HAP-1 (cell line): ENCODE data around the gene KCNA3.
"Not testable (repeated sequence)": the region's sequence is repeated elsewhere in the genome, so short reads cannot be mapped to it uniquely, and the experiment has no call there.

Experiments used
- DNase-seq, 2 experiments: peaks; one replicate each; pipeline ENCODE4 v3.0.0-alpha.2; 2016 to 2020; ENCODE audit warnings: low spot score in 2 of 2
- H3K27me3 ChIP-seq: fragments of 250-450 bp; sonication (Bioruptor Pico); 2 replicates; pipeline ENCODE4 v1.5.1; 2020; ENCODE audit warnings: low read depth, mild to moderate bottlenecking, moderate library complexity
- H3K36me3 ChIP-seq: fragments of 250-450 bp; sonication (Bioruptor Pico); replicated peaks from 2 replicates; pipeline ENCODE4 v1.5.1; 2020; ENCODE audit warnings: mild to moderate bottlenecking
- H3K4me1 ChIP-seq: fragments of 250-450 bp; sonication (Bioruptor Pico); 2 replicates; pipeline ENCODE4 v1.5.1; 2020; ENCODE audit warnings: mild to moderate bottlenecking
- H3K4me3 ChIP-seq: fragments of 250-450 bp; sonication (Bioruptor Pico); 2 replicates; pipeline ENCODE4 v1.5.1; 2020; ENCODE audit warnings: mild to moderate bottlenecking, moderate library complexity
- H3K9me3 ChIP-seq: fragments of 250-450 bp; sonication (Bioruptor Pico); 2 replicates; pipeline ENCODE4 v1.5.1; 2020; ENCODE audit warnings: mild to moderate bottlenecking, moderate library complexity
- in situ Hi-C: fragments of 300-500 bp; cut with MboI; formaldehyde crosslinking; loops from 3 replicates; pipeline ENCODE4 v1.14.3; 2020; ENCODE audit warnings: low sequenced_read_pairs, inconsistent platforms, mixed read lengths

Gene KCNA3

GRCh38 chr1:110673197-110673701 lies 1.5 kb downstream of the KCNA3 start:
- in situ Hi-C loops, result no loop called here
- no peak for DNase-seq
- H3K4me3 ChIP-seq, result no peak overlapping the region
- no peaks in the 10 kb centered on the region for H3K9me3 ChIP-seq
- H3K27me3 ChIP-seq, result peaks cover 34% of the 10 kb centered on the region
- no peaks in the 10 kb centered on the region for H3K36me3 ChIP-seq
- H3K4me1 ChIP-seq, result no peaks in the 10 kb centered on the region

- Histone ChIP-seq H3K9me3 (no peaks in the 10 kb centered on the region), H3K4me1 (no peaks in the 10 kb centered on the region), H3K4me3 (no peak overlapping the region), H3K27me3 (peaks cover 31% of the 10 kb centered on the region), H3K36me3 (no peaks in the 10 kb centered on the region)
- no peak for DNase-seq
- in situ Hi-C loops, result no loop called here
These were observed 2.0 kb downstream of the KCNA3 start for GRCh38 chr1:110672753-110673108.

- no peaks in the 10 kb centered on the region for H3K36me3 ChIP-seq
- DNase-seq, result no peak
- H3K27me3 ChIP-seq, result peaks cover 28% of the 10 kb centered on the region
- in situ Hi-C loops, result no loop called here
- H3K4me3 ChIP-seq, result no peak overlapping the region
- no peaks in the 10 kb centered on the region for H3K4me1 ChIP-seq
- H3K9me3 ChIP-seq, result no peaks in the 10 kb centered on the region
These were observed 2.6 kb downstream of the KCNA3 start for GRCh38 chr1:110672001-110672752.

GRCh38 chr1:110671361-110671760 lies 3.4 kb downstream of the KCNA3 start:
- Histone ChIP-seq H3K4me1 (no peaks in the 10 kb centered on the region), H3K36me3 (no peaks in the 10 kb centered on the region), H3K27me3 (peaks cover 23% of the 10 kb centered on the region), H3K9me3 (no peaks in the 10 kb centered on the region), H3K4me3 (no peak overlapping the region)
- in situ Hi-C loops, result no loop called here
- DNase-seq, result no peak

GRCh38 chr1:110668549-110668948 lies 6.2 kb downstream of the KCNA3 start:
- no peak overlapping the region for H3K4me3 ChIP-seq
- in situ Hi-C loops, result no loop called here
- peaks cover 18% of the 10 kb centered on the region for H3K27me3 ChIP-seq
- no peaks in the 10 kb centered on the region for H3K4me1 ChIP-seq
- DNase-seq, result no peak
- no peaks in the 10 kb centered on the region for H3K9me3 ChIP-seq
- no peaks in the 10 kb centered on the region for H3K36me3 ChIP-seq

GRCh38 chr1:110667776-110668175 lies 7.0 kb downstream of the KCNA3 start:
- H3K36me3 ChIP-seq, result no peaks in the 10 kb centered on the region
- peaks cover 19% of the 10 kb centered on the region for H3K27me3 ChIP-seq
- H3K4me3 ChIP-seq, result no peak overlapping the region
- no peaks in the 10 kb centered on the region for H3K9me3 ChIP-seq
- H3K4me1 ChIP-seq, result no peaks in the 10 kb centered on the region
- in situ Hi-C loops, result no loop called here
- no peak for DNase-seq

- no peaks in the 10 kb centered on the region for H3K9me3 ChIP-seq
- no peaks in the 10 kb centered on the region for H3K4me1 ChIP-seq
- H3K36me3 ChIP-seq, result no peaks in the 10 kb centered on the region
- H3K27me3 ChIP-seq, result peaks cover 4% of the 10 kb centered on the region
- DNase-seq, result no peak
- H3K4me3 ChIP-seq, result no peak overlapping the region
- in situ Hi-C loops, result no loop called here
These were observed 11.5 kb downstream of the KCNA3 start for GRCh38 chr1:110663241-110663640.

GRCh38 chr1:110659559-110659958 lies 15.2 kb downstream of the KCNA3 start:
- H3K4me3 ChIP-seq, in situ Hi-C loops, H3K4me1 ChIP-seq, H3K9me3 ChIP-seq, DNase-seq, H3K36me3 ChIP-seq: not testable (repeated sequence)
- H3K27me3 ChIP-seq, result peaks cover 12% of the 10 kb centered on the region

- Histone ChIP-seq H3K27me3 (peaks cover 12% of the 10 kb centered on the region), H3K36me3 (no peaks in the 10 kb centered on the region), H3K9me3 (no peaks in the 10 kb centered on the region), H3K4me3 (no peak overlapping the region), H3K4me1 (no peaks in the 10 kb centered on the region)
- in situ Hi-C loops, result no loop called here
- no peak for DNase-seq
These were observed 17.4 kb downstream of the KCNA3 start for GRCh38 chr1:110657351-110657750.

GRCh38 chr1:110650609-110651008 lies 24.1 kb downstream of the KCNA3 start:
- in situ Hi-C loops, result no loop called here
- peaks cover 22% of the 10 kb centered on the region for H3K27me3 ChIP-seq
- H3K4me3 ChIP-seq, result no peak overlapping the region
- no peaks in the 10 kb centered on the region for H3K4me1 ChIP-seq
- no peaks in the 10 kb centered on the region for H3K9me3 ChIP-seq
- no peaks in the 10 kb centered on the region for H3K36me3 ChIP-seq
- DNase-seq, result no peak

- Histone ChIP-seq H3K9me3 (no peaks in the 10 kb centered on the region), H3K4me3 (no peak overlapping the region), H3K4me1 (no peaks in the 10 kb centered on the region), H3K27me3 (peaks cover 18% of the 10 kb centered on the region), H3K36me3 (no peaks in the 10 kb centered on the region)
- in situ Hi-C loops, result no loop called here
- DNase-seq, result no peak
These were observed 26.3 kb downstream of the KCNA3 start for GRCh38 chr1:110648417-110648816.

- Histone ChIP-seq H3K4me1 (no peaks in the 10 kb centered on the region), H3K36me3 (no peaks in the 10 kb centered on the region)
These were observed 27.4 kb downstream of the KCNA3 start for GRCh38 chr1:110647254-110647891.

GRCh38 chr1:110645821-110646735 lies 28.7 kb downstream of the KCNA3 start:
- Histone ChIP-seq H3K4me3 (no peak overlapping the region), H3K36me3 (no peaks in the 10 kb centered on the region), H3K4me1 (no peaks in the 10 kb centered on the region), H3K9me3 (no peaks in the 10 kb centered on the region), H3K27me3 (peaks cover 16% of the 10 kb centered on the region)
- no peak for DNase-seq
- in situ Hi-C loops, result no loop called here

More at GRCh38 chr1:110647254-110647891, 27.4 kb downstream of the KCNA3 start:
- H3K27me3 ChIP-seq, result peaks cover 16% of the 10 kb centered on the region
- in situ Hi-C loops, result no loop called here
- H3K9me3 ChIP-seq, result no peaks in the 10 kb centered on the region
- no peak overlapping the region for H3K4me3 ChIP-seq
- no peak for DNase-seq

- no peaks in the 10 kb centered on the region for H3K4me1 ChIP-seq
- H3K27me3 ChIP-seq, result peaks cover 16% of the 10 kb centered on the region
- no peaks in the 10 kb centered on the region for H3K36me3 ChIP-seq
- no peak for DNase-seq
- H3K9me3 ChIP-seq, result no peaks in the 10 kb centered on the region
- in situ Hi-C loops, result no loop called here
- H3K4me3 ChIP-seq, result no peak overlapping the region
These were observed 29.5 kb downstream of the KCNA3 start for GRCh38 chr1:110645211-110645610.
